GM12892 (cell line): Measurements from ENCODE around the gene SLC25A25.

Experiments
- DNase-seq: peaks from one replicate; pipeline ENCODE4 v3.0.0; 2011; ENCODE audit not compliant: insufficient read length
- FAIRE-seq: peaks from 2 replicates; lab custom pipeline; 2011; peaks lifted over from hg19 to GRCh38; lab: Jason Lieb, UNC
- POLR2A ChIP-seq: IDR thresholded peaks from 2 replicates; pipeline ENCODE4 v1.6.1; 2011; ENCODE audit warnings: low read depth, low read length, control low read depth
- POLR2AphosphoS5 ChIP-seq: IDR thresholded peaks from 2 replicates; pipeline ENCODE4 v1.6.1; 2011; ENCODE audit warnings: low read depth, low read length, control low read depth
- TAF1 ChIP-seq: IDR thresholded peaks from 2 replicates; pipeline ENCODE4 v1.6.1; 2011; ENCODE audit warnings: low read depth, mild to moderate bottlenecking, control low read depth, low read length, borderline replicate concordance

SLC25A25 gene

DNA sequence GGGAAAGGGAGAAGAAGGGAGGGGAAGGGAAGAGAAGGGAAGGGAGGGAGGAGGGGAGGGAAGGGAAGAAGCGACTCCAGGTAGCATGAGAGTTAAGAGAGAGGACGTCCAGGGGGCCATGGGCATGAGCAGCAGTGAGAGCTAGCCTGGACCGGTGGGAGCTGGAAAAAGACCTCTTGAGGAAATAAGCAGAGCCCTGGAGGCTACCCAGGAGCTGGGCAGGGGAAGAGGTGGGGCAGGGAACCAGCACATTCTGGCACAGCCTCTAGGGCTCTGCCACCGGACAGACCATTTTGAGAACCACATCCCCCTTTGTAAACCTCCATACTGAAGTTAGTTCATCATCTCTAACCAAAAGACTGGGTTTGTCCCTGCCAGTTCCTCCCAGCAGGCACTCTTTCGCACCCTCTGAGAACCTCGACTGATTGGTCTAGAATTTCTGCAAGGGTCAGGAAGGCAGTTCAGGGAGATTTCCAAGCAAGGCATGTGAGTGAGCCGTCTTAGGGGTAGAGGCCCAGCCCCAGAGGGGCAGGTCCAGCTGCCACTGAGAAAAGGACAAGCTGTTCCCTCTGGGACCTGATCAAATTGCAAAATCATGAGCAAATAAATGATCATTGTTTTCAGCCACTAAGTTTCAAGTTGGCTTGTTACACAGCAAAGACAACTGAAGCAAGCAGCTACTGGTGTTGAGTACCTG, 12.5 kb upstream of the SLC25A25 start:
- no peak for TF ChIP-seq POLR2A
- TF ChIP-seq TAF1: no peak
- TF ChIP-seq POLR2AphosphoS5: no peak
- DNase-seq: no peak
- no peak for FAIRE-seq

DNA sequence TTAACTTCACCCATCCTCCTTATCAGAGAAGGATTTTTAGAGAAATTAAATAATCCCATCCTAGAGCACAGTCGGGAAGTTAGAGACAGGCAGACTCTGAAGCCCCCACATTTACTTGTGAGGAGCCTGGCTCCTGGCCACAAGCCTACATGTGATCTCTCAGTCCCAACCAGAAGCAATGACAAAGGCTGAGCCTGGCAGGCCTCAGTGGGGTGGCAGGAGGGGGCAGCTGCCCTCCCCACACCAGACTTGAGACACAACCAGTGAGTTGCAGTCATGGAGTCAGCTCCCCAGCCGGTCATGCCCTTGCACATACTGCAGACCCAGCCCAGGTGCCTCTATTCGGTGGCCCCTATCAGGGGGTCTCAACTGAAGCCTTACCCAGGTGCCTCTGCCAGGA, 11.9 kb upstream of the SLC25A25 start:
- TF ChIP-seq TAF1 (no peak), POLR2A (no peak), POLR2AphosphoS5 (no peak)
- no peak for FAIRE-seq
- DNase-seq: no peak

DNA sequence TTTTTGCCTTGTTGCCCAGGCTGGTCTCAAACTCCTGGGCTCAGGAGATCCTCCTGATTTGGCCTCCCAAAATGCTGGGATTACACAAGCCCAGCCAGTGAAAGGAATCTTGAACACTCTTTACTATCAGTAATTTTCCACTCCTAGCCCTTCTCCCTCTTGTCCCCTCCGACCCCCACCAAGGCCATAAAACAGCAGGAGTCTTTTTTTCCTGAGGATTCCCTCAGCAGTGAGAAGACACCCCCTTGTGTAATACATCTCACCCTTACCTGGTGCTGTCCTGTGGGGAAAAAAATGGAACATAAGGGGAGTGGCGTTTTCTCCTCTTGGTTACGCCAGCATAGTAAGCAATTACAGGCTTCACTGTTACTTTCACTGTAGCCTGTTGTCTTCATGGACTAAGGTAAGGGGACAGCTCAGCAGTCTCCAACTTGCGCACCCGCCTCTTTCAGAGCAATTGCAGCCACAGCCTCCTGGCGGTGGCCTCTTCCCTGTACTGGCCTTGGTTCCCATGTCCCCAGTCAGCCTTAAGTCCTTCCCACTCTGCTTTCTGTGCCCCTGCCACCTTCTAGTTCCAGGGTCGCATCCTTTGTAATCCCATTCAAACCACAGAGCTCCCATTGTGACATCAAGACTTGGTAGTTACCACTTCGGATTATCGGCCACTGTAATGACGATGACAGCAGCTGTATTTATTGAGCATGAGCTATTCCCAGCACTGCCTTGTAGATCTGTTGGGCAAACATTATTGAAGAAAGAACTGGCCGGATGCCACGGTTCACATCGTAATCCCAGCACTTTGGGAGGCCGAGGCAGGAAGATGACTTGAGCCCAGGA, 10.9 kb upstream of the SLC25A25 start:
- no peak for TF ChIP-seq TAF1
- no peak for TF ChIP-seq POLR2AphosphoS5
- TF ChIP-seq POLR2A: no peak
- no peak for DNase-seq
- FAIRE-seq: no peak

DNA sequence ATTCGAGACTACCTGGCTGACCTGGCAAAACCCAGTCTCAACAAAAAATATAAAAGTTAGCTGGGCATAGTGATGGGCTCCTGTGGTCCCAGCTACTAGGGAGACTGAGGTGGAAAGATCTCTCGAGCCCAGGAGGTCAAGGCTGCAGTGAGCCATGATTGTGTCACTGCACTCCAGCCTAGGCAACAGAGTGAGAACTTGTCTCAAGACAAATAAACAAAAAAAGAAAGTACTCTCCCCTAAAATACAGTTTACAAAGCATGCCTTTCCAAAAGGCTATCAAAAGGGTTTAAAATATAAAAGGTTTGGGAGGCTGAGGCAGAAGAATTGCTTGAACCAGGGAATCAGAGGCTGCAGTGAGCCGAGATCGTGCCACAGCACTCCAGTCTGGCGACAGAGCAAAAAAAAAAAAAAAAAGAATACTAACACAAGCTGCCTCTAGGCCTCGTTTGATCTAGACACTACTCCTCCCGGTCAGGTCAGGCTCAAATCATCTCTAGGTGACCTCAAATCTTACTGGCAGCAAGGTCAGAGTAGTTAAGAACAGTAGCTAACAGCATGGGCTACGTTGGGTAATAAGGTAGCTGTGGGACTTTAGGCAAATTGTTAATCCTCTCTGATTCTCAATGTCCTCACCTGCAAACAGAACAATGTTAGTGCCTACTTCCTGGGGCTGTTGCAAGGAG, 10.2 kb upstream of the SLC25A25 start:
- TF ChIP-seq POLR2AphosphoS5 (no peak), TAF1 (no peak), POLR2A (no peak)
- FAIRE-seq: no peak

DNA sequence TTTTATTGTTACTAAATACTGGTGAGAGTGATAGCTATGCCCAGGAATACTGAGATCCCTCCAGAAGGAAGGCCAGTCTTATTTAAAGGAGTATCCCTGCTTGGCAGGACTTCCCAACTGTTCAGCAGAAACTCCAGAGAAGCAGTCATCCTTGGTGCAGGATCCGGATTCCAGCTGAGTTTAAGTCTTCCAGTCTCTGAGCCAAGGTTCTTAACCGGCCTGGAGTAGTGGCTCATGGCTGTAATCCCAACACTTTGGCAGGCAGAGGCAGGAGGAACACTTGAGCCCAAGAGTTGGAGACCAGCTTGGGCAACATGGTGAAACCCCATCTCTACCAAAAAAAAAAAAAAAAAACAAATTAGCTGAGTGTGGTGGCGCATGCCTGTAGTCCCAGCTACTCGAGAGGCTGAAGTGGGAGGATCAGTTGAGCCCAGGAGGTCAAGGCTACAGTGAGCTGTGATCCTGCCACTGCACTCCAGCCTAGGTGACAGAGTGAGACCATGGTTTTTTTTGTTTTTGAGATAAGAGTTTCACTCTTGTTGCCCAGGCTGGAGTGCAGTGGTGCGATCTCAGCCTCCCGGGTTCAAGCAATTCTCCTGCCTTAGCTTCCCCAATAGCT, 8.6 kb upstream of the SLC25A25 start:
- FAIRE-seq (no peak), DNase-seq (no peak)

More for the DNA sequence above, 10.2 kb upstream of the SLC25A25 start:
- DNase-seq: no peak

GRCh38 chr9:128061275-128061960, 6.6 kb upstream of the SLC25A25 start:
- no peak for DNase-seq
- no peak for FAIRE-seq

More for the DNA sequence above, 8.6 kb upstream of the SLC25A25 start:
- TF ChIP-seq POLR2AphosphoS5 (no peak), POLR2A (no peak)

GRCh38 chr9:128062279-128062678, 5.8 kb upstream of the SLC25A25 start:
- FAIRE-seq (no peak), DNase-seq (no peak)
- TF ChIP-seq POLR2AphosphoS5: no peak
- TF ChIP-seq POLR2A: no peak
- TF ChIP-seq TAF1: no peak

More at GRCh38 chr9:128061275-128061960, 6.6 kb upstream of the SLC25A25 start:
- TF ChIP-seq POLR2AphosphoS5 (no peak), POLR2A (no peak), TAF1 (no peak)

GRCh38 chr9:128062846-128063831, 4.9 kb upstream of the SLC25A25 start:
- FAIRE-seq (no peak), DNase-seq (no peak)
- TF ChIP-seq POLR2AphosphoS5: no peak
- TF ChIP-seq POLR2A: no peak
- TF ChIP-seq TAF1: no peak

DNA sequence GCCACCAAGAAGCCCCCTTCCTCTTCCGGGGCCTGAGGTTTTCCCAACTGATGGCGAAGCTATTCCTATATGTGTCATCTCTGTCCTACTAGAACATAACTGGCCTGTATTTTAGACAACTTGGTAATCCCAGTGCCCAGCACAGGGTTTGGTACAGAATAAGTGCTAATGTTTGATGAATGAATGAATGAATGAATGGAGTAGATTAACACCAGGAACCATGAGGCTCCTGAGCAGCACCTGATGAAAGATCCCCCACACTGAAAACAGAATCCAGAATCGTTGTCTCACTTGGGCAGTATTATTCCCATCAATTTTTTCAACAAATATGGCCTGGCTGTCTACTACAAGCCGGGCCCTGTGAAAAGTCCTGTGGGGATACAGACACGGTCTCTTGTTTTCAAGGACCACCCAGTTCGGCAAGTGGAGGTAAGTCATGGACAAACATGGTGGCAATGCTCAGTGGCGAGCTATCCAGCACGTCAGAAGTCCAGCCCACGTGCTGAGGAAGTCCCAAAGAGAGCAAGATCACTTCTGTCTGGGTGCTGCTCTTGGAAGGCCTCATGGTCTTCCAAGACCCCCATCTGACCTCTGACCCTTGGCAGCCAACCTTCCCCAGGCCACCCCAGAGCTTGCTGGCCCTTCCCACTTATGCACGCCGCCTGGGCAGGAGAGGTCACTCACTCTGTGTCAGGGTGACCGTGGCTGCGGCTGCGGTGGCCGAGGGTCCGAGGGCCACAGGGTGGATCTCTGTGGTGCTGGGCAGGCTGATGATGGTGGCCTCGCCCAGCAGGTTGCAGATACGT, 1.9 kb upstream of the SLC25A25 start:
- TF ChIP-seq POLR2AphosphoS5: no peak
- TF ChIP-seq TAF1: no peak
- no peak for TF ChIP-seq POLR2A
- DNase-seq (no peak), FAIRE-seq (no peak)
